GM10847 (cell line): ENCODE results near the gene NSRP1.

Experiments used
- POLR2A ChIP-seq: IDR thresholded peaks from 2 replicates; pipeline ENCODE4 v1.6.1; 2011; ENCODE audit not compliant: insufficient read length; ENCODE audit errors: extremely low read depth

Gene NSRP1

DNA sequence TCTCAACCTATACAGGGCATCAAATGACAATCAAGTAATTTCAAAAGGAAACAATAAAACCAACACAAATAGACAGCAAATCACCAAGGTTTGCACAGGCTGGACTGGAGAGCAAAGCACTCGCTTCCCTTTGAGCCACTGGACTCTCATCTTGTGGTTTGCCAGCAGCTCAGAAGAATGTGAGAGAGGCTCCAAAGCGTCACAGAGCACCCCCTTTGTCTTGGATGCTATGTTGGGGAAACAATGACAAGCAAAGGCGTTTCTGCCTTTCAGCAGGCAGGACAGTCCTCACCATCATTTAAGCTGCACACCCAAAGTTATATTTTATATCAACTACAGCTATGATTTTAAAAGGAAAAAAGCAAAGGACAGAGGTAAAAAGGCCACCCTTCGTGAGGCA is 105.6 kb downstream of the NSRP1 start:
- TF ChIP-seq POLR2A = no peak

DNA sequence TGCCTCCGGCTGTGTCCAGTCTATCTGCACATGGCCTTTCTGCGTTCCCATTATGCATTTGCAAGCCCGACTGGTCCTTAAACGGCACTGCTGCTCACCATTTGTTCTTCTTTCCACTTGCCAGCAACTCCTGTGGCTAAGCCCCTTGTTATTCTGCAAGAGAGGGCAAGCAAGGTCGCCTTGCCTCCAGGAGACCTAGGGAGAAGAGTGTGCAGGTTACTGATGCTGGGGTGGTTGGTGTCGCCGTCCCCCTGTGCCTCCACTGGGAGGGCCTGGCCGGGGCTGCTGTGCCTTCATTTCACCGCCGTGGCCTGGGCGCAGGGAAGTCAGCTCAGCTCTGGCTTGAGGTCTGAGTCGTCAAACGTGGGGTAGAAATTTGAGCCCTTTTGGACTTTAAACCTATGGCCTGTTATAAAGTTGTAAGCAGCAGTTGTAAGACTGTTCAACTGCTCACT is 106.1 kb downstream of the NSRP1 start:
- TF ChIP-seq POLR2A = no peak

DNA sequence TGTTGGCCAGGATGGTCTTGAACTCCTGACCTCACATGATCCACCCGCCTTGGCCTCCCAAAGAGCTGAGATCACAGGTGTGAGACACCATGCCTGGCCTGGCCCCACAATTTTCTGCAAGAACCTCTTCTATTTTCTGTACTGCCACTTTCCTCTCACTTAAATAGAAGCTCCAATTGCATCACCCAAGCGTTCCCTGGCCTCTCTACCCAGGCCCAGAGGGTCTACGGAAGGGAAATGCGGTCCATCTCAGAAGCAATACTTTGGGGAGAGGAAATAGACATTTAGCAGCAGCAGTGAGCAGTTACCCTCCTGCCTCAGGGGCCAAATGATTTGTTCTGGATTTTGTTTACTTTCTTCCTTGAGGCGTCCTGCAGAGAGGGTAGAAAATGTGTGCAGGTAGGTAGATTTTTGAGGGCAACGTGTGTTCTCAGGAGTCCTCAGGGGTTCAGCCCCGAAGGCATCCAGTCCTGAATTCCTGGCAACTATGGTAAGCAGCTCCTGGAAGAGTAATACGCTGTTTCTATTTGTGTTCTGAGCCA is 107.9 kb downstream of the NSRP1 start:
- TF ChIP-seq POLR2A = no peak

DNA sequence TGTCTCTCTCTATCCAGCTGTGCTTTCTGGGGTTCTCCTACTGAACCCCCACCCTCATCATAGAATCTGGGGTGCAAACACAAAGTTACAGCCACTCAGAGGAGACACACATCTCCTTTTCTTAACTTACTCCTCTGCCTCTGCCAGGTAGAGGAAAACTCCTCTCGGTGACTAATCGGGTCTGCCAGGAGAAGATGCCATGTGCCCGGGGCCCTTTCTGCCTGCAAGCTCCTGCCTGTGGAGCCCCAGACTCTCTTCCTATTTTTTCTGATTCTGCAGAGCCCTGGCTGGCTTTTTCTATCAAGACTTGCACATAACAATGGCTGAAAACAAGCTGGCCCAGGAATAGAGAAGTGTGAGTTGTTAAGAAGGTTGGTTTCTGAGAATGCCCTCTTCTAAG is 108.5 kb downstream of the NSRP1 start:
- no peak for TF ChIP-seq POLR2A

DNA sequence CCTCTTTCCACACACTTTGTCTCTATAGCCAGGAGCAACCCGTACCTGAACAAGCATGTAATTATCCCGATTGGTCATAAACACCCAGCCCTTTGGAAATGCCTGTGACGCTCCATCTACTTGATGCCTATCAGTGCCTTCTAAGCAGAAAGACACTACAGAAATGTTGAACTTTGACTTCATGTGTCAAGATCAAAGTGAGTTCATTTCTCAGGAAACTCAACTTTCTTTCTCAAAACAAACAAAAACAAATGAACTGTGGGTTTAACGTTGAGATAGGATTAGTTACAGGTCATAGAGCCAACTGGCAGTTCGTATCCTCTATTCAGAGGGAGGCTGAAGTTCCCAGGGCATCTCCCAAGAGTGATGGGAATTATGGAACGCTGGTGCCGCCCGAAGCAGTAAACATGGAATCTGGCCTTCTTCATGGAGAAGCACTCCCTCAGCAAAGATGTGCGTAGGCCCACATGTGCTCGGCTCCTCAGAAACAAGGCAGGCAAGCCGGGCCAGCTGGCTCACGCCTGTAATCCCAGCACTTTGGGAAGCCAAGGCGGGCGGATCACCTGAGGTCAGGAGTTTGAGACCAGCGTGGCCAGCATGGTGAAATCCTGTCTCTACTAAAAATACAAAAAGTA is 109.4 kb downstream of the NSRP1 start:
- TF ChIP-seq POLR2A = no peak

DNA sequence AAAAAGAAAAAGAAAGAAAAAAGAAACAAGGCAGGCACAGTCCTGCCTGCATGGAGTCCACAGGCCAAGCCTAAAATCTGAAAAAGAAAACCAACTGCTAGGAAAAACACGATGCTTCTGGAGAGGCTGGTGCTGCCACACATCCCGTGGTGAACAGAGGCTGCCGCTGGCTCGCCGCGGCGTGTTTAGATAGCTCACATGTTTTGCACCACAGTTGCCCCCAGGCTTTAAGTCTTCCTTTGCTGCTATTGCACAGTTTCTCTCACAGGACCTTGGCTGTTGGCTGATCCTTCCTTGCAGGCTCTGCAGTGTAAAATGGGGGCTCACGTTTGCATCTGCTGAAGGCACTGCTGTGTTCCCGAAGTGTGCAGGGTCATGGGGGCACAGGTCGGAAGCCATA is 110.3 kb downstream of the NSRP1 start:
- no peak for TF ChIP-seq POLR2A

DNA sequence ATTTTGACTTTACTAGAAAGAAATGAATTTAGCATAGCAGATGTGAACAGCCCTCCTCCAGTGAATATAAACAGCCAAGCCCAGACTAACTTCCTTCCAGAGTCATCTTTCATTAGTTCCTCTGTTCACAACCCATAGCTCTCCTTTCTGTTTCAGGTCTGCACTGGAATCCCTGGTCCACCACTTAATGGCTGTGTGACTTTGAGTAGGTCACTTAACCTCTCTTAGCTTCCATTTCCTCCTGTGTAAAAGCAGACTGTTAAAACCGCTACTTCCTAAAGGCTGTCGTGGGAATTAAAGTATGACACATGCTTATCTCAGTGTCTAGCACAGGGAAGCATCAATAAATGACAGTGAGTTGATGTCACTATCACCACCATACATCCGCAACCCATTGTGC is 111.4 kb downstream of the NSRP1 start:
- no peak for TF ChIP-seq POLR2A

DNA sequence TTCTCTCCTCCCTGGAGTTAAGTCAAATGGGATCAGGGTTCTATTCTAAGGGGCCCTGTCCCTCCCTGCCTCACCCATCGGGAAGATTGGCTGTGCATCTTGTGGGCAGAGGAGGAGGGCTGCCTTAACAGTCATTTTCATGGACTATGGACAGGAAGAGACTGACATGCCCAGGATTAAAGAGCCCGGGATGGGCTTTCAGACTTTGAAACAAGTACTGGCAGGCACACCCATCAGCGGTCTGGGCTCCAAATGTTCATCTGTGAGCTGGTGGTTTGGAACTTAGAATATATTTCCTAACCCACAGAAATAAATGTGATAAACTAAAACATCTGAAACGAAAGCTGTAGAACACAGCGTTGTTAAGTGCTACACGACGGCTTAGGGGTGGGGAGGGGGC is 112.4 kb downstream of the NSRP1 start:
- no peak for TF ChIP-seq POLR2A

DNA sequence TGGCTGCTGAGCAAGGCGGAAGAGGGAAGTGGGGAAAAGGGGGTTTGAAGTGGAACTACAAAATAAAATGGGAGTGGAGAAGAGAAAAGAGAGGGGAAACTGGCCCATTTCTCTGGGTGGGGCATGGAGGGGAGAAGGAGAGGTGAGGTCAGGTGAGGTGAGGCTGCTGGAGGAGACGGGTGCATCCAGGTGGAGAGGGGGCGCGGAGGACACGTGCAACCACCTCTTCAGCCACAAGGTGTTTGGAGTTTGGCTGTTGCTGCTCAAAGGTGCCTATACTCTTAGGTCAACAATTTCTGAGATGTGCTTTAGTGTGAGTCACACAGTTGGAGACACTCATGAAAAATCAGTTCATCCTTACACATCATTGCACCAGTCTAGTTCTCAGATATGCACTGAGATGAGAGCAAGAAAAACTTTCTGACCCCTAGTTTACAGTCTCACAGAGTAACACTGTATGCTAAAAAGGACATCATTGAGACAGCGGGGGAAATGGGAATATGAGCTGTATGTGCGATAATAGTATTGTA is 114.0 kb downstream of the NSRP1 start:
- no peak for TF ChIP-seq POLR2A

DNA sequence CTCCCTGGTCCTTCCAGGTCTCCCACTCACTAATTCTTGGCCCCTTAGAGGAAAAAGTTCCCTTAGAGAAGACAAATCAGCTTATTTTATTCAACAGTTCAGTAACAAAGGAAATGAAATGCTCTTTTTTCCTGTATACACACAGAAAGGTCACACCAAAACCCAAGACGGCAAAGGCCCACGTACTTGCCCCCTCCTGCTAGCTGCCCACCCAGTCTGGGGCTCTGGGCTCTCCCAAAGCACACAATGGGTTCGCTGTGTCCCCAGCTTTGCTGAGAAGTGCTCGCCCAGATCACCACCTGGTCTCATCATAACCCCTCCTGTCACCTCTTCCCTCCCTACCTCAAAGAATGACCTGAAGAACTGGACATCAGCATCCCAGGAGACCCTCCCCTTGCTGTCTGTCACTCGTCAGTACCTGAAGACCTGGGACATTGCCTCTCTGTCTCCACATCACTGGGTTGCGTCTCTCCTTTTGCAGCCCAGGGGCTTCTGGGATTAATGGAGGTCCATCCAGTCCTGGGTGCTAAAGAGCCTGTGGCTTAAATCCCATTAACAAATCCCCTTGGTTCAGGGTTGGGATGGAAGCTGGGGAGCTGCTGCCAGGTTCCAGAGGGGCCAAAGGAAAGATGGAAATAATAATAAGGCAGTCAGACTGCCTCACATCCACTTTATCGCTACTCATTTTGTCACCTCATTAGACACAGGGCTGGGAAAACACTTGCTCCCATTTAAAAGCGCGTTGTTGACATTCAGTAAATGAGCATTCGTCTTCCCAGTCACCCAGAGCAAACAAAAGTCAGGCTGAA is 115.6 kb downstream of the NSRP1 start:
- TF ChIP-seq POLR2A = no peak

DNA sequence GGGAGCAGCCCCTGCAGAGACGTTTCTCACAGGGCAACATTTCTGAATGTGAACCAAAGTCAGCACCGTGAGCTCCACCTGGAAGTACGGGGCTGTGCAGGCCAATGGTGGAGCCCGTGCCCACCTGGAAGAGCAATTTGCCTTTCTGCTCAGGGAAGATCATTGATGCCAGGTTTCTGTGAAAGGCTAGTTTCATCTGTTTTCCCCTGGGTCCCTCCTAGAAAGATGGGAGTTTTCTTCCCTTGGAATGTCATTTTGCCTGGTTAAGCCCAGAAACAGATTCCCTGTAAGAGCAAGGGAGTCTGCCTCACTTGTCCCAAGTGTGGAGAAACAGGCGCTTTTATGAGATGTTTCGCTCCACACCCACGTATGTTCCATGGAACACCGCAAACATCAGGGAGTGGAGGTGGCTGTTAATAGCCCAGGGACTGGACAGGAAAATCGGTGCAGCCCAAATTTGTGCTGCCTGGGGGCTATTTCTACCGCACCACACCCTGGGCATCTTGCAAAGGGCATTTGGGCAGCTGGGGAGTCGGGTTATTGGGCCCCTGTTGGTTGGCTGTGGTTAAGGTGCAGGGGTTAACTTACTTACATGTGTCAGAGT is 116.3 kb downstream of the NSRP1 start:
- TF ChIP-seq POLR2A = no peak

DNA sequence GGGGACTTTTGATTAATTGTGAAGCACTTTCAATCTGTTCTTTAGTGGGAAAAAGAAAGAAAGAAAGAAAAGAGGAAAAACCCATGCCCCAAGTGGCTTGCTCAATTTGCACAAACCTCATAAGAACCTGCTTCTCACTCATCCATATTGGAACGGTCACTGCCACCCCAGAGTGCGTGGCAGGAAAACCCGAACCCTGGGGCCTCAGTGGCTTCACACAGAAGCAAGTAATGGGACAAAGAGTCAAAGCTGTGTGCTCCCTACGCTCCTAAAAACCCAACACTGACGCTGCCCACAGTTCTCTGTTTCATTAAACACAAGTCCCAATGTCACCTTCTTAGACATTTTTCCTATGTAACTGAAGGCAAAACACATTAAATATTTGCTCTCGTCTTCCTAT is 117.7 kb downstream of the NSRP1 start:
- no peak for TF ChIP-seq POLR2A

DNA sequence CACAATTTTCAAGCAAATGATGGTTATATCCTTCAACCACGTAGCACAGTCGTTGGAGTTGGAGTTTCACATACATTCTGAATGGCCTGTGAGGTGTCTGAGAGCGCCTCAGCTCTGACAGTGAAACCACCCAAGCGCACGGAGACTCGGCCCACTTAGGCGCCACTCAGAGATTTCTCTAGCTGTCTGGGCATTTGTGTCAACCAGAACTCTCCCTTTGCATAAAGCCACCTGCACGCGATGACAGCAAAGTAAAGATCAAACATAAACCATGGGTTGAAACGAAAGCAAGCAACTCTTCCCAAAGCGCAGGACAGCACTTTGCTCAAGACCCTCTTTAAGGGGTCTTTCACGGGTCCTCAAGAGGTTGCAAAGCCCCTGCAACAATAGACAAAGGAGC is 118.3 kb downstream of the NSRP1 start:
- no peak for TF ChIP-seq POLR2A

DNA sequence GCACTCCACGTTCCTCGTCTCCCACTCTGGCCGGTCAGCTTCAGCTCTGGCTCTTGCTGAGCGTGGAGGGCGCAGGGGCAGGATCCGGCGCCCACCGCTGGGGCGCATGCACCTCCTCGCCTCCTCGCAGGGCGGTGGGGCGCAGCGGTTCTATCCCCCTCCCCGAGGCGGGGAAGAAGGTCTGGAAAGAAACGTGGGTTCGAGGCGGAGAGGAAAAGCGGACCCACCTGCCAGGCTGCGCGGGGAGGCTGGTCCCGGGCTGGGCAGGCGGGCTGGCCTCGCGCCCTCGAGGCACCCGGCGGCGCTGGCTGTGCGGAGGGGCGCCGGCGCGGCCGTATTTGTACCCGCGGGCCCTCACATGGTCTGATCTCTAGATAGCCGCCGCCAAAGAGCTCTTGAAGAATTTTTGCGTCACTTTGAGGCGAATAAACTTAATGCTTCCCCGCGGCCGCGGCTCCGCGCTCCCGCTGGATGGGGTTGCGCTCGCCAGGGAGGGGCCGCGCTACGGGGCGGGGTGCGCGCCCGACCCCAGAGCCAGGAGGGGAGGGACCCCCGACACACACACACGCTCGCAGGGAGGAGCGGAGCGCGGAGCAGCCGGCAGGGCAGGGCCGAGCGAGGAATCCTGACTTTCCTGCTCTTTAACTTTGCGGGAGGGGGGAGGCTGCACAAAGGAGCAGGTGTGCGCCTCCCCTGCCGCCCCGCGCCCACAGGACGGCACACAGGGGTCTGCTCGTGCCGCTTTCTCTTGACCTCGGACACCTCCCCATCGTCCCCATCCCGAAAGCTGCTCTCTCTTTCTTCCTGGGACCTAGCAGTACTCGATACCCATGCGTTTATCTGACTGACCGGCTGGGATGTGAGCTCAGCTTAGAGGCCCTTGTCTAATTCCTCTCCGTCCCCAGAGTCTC is 119.0 kb downstream of the NSRP1 start, which contains the start of gene SLC6A4:
Gene SLC6A4 (minus strand): TSS at position 312 of the 911 bp plus-strand sequence. CDS start 13,739 bp downstream, outside the sequence.
- TF ChIP-seq POLR2A = no peak
